Measurements from ENCODE around the gene ADCK2.

ADCK2 gene

DNA sequence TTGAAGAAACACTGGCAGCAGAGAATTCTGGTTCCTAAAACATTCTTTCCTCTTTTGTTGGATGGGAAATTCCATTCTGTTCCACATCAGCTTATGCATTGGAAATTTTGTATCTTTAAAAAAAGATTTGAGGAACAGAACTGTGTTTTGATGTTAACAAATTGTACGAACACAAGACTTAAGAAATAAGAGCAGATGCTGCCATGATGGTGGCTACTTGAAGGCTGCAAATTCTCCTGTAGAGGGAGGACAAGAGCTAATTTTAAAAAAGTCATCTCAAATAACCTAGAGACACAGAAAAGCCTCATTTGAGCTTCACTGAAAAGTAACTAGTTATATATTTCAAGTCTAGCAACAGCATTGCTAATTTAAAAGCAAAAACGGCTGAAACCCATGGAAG is 53.5 kb downstream of the ADCK2 start:
- Histone ChIP-seq H3K4me3 (ENCODE audit: low read depth, low read length, poor library complexity, severe bottlenecking) (no peak overlapping the region), H3K4me1 (ENCODE audit: insufficient read depth, low read length, severe bottlenecking) (no peaks in the 10 kb centered on the region), H3K9me2 (ENCODE audit: low read depth, low read length) (no peaks in the 10 kb centered on the region), H3F3A (ENCODE audit: insufficient read depth, low read length) (no peaks in the 10 kb centered on the region), H3K27ac (ENCODE audit: low read depth, low read length, poor library complexity, severe bottlenecking) (no peak overlapping the region), H3K9me3 (ENCODE audit: low read length) (no peaks in the 10 kb centered on the region), H4K20me1 (ENCODE audit: insufficient read depth, low read length) (no peaks in the 10 kb centered on the region), H3K27me3 (ENCODE audit: insufficient read depth, low read length) (no peaks in the 10 kb centered on the region), H3K4me2 (ENCODE audit: low read length) (no peak overlapping the region), H3K9ac (ENCODE audit: low read length) (no peak overlapping the region), H2AFZ (ENCODE audit: low read length) (no peak overlapping the region), H3K36me3 (ENCODE audit: insufficient read depth, low read length) (no peaks in the 10 kb centered on the region), H3K79me2 (ENCODE audit: insufficient read depth, low read length) (no peaks in the 10 kb centered on the region)
- TF ChIP-seq EZH2 (IDR thresholded peaks at IDR 0.05; ENCODE audit: borderline replicate concordance, low read length) = no peak
- TF ChIP-seq, protein P1, sequence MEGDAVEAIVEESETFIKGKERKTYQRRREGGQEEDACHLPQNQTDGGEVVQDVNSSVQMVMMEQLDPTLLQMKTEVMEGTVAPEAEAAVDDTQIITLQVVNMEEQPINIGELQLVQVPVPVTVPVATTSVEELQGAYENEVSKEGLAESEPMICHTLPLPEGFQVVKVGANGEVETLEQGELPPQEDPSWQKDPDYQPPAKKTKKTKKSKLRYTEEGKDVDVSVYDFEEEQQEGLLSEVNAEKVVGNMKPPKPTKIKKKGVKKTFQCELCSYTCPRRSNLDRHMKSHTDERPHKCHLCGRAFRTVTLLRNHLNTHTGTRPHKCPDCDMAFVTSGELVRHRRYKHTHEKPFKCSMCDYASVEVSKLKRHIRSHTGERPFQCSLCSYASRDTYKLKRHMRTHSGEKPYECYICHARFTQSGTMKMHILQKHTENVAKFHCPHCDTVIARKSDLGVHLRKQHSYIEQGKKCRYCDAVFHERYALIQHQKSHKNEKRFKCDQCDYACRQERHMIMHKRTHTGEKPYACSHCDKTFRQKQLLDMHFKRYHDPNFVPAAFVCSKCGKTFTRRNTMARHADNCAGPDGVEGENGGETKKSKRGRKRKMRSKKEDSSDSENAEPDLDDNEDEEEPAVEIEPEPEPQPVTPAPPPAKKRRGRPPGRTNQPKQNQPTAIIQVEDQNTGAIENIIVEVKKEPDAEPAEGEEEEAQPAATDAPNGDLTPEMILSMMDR (IDR thresholded peaks at IDR 0.05; ENCODE audit: low read length) = peak; percentile 71

DNA sequence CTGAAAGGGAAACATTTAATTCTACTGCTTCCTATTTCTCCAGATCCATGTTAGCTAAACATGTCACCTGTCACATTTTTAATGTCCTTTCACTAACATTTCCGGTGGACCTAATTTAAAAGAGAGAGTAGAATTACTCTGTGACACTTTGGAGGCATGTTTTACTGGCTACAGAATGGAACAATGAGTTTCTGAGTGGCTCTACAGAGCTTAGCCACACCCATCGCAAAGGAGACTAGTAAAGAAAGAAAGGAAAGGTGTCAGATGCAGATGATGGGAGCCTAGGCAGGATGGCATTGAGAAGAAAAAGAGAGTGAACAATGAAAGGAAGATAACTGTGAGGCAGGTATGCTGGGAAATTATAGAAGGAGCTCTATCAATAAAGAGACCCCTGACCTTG is 59.7 kb downstream of the ADCK2 start:
- TF ChIP-seq, protein P1 (IDR thresholded peaks at IDR 0.05; ENCODE audit: low read length) = no peak
- TF ChIP-seq EZH2 (IDR thresholded peaks at IDR 0.05; ENCODE audit: borderline replicate concordance, low read length) = no peak
- no peak overlapping the region for H3K4me2 ChIP-seq (ENCODE audit: low read length)

DNA sequence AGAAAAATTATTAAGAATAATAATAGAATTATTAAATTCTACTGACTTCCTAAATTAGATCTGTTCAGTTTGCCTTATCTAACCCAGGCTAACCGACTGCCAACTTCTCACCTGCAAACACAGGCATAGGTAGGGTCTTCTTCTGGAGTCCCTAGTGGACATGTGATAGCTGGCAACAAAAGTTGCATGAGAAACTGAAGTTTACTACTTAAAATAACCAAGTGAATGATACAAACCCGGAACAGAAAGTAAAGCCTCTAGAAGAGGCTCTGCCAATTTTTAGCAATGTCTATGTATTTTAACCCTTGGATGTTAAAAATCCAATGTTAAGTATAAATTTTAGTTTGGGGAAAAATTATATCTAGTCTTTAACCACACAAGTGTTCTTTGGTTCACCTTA is 61.4 kb downstream of the ADCK2 start:
- no peaks in the 10 kb centered on the region for H4K20me1 ChIP-seq (ENCODE audit: insufficient read depth, low read length)
- no peaks in the 10 kb centered on the region for H3F3A ChIP-seq (ENCODE audit: insufficient read depth, low read length)
- no peaks in the 10 kb centered on the region for H3K4me1 ChIP-seq (ENCODE audit: insufficient read depth, low read length, severe bottlenecking)
- H3K9me2 ChIP-seq (ENCODE audit: low read depth, low read length) = no peaks in the 10 kb centered on the region
- H3K27ac ChIP-seq (ENCODE audit: low read depth, low read length, poor library complexity, severe bottlenecking) = no peak overlapping the region
- no peaks in the 10 kb centered on the region for H3K27me3 ChIP-seq (ENCODE audit: insufficient read depth, low read length)
- H3K9me3 ChIP-seq (ENCODE audit: low read length) = no peaks in the 10 kb centered on the region
- no peaks in the 10 kb centered on the region for H3K79me2 ChIP-seq (ENCODE audit: insufficient read depth, low read length)
- no peak overlapping the region for H2AFZ ChIP-seq (ENCODE audit: low read length)
- H3K36me3 ChIP-seq (ENCODE audit: insufficient read depth, low read length) = peaks cover 12% of the 10 kb centered on the region; the same call in 1 of the 2 replicates
- no peak overlapping the region for H3K9ac ChIP-seq (ENCODE audit: low read length)
- no peak overlapping the region for H3K4me2 ChIP-seq (ENCODE audit: low read length)
- TF ChIP-seq, protein P1 (IDR thresholded peaks at IDR 0.05; ENCODE audit: low read length) = no peak
- TF ChIP-seq EZH2 (IDR thresholded peaks at IDR 0.05; ENCODE audit: borderline replicate concordance, low read length) = no peak
- no peak overlapping the region for H3K4me3 ChIP-seq (ENCODE audit: low read depth, low read length, poor library complexity, severe bottlenecking)

More for the DNA sequence above, 59.7 kb downstream of the ADCK2 start:
- Histone ChIP-seq H3K4me1 (ENCODE audit: insufficient read depth, low read length, severe bottlenecking) (no peaks in the 10 kb centered on the region), H3K27me3 (ENCODE audit: insufficient read depth, low read length) (no peaks in the 10 kb centered on the region), H3F3A (ENCODE audit: insufficient read depth, low read length) (no peaks in the 10 kb centered on the region), H3K36me3 (ENCODE audit: insufficient read depth, low read length) (peaks cover 4% of the 10 kb centered on the region; the same call in 1 of the 2 replicates), H4K20me1 (ENCODE audit: insufficient read depth, low read length) (no peaks in the 10 kb centered on the region), H2AFZ (ENCODE audit: low read length) (no peak overlapping the region), H3K79me2 (ENCODE audit: insufficient read depth, low read length) (no peaks in the 10 kb centered on the region), H3K27ac (ENCODE audit: low read depth, low read length, poor library complexity, severe bottlenecking) (no peak overlapping the region), H3K4me3 (ENCODE audit: low read depth, low read length, poor library complexity, severe bottlenecking) (no peak overlapping the region), H3K9ac (ENCODE audit: low read length) (no peak overlapping the region), H3K9me2 (ENCODE audit: low read depth, low read length) (no peaks in the 10 kb centered on the region), H3K9me3 (ENCODE audit: low read length) (no peaks in the 10 kb centered on the region)
